GM10847 (cell line): ENCODE measurements around the gene DBH.

Experiments used
- POLR2A ChIP-seq: IDR thresholded peaks from 2 replicates; pipeline ENCODE4 v1.6.1; 2011; ENCODE audit not compliant: insufficient read length; ENCODE audit errors: extremely low read depth

The DBH gene

DNA sequence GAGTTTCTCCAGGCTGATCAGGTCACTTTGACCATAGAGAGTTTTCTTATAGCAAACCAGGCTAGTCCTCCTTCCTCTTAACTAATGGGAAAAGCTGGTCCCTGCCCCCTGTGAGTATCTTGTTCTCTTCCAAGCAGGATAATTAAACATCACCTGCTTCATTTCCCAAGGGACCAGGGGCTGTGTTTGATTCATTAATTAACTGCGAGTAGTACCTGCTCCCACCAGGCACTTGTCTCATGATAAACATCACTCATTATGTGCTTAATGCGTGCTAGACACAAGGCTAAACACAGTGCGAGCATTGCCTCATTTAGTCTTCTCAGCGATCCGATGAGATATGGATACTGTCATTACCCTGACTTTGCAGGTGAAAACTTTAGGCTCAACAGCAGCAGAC, 25.3 kb upstream of the DBH start:
- no peak for TF ChIP-seq POLR2A

GRCh38 chr9:133612051-133612450, 24.1 kb upstream of the DBH start:
- no peak for TF ChIP-seq POLR2A

GRCh38 chr9:133612816-133613215, 23.3 kb upstream of the DBH start:
- TF ChIP-seq POLR2A, result no peak

- TF ChIP-seq POLR2A, result no peak
These were observed 22.7 kb upstream of the DBH start for GRCh38 chr9:133613432-133613831.

GRCh38 chr9:133614056-133614455, 22.1 kb upstream of the DBH start:
- no peak for TF ChIP-seq POLR2A

- no peak for TF ChIP-seq POLR2A
These were observed 21.5 kb upstream of the DBH start for GRCh38 chr9:133614678-133615077.

DNA sequence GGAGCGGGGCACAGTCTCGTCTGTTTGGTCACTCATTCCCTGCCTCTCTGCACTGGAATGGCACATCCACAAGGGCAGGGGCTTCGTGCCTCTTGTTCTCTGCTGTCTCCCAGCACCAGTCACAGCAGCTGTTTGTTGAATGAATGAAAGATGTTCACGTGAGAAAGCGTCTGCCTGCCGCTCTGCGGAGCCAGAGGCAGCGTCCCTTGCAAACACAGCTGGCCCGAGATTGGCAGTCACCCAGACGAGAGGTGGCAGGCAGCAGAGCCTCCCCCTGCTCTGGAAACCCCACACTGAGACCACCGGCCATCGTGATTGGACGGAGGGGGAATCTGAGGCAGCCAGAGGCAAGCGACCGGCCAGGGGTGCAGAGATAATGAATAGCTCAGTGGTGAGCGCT, 21.0 kb upstream of the DBH start:
- no peak for TF ChIP-seq POLR2A

- TF ChIP-seq POLR2A, result no peak
These were observed 20.5 kb upstream of the DBH start for GRCh38 chr9:133615606-133616188.

- TF ChIP-seq POLR2A, result no peak
These were observed 19.3 kb upstream of the DBH start for GRCh38 chr9:133616643-133617405.

- TF ChIP-seq POLR2A, result no peak
These were observed 17.4 kb upstream of the DBH start for GRCh38 chr9:133618726-133619125.

DNA sequence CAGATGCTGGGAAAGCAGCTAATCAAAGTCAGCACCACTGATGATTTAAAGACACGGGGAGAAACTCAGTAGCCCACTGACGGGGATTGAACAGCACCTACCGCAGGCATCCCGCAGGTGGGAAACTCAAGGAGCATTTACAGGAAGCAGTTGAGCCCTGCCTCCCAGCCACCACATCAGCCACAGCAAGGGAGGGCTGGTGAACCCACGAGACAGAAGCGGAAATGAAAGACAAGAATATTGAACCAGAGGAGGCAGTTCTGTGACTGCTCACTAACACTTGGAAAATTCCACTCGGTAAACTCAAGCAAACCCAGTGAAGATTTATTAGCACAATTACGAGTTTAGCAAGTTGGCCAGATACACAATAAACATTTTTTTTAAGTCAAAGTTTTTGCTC, 16.4 kb upstream of the DBH start:
- TF ChIP-seq POLR2A, result no peak

DNA sequence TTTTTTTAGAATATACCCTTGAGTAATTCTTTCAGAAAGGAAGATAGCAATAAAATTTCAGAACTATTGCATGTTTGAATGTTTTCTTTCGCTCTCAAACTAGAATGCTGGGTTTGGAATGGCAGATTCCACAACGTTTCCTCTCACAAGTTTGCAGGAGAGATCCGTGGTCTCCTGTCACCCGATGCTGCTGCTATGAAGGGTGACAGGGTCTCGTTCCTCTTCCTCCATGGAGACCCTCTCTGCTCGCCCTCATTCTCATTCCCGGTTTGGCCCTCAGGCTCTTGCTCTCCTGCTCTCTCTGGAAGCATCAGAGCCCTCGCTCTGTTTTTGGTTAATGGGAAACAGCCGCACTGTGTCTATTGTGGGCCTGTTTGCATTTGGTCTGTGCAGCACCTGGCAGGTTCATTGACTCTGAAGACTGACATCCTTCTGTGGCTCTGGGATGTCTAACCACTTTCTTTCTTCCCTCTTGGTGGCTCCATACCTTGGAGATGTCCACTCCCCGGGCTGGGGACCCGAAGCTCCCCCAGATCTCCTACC, 14.4 kb upstream of the DBH start:
- no peak for TF ChIP-seq POLR2A

- TF ChIP-seq POLR2A, result no peak
These were observed 13.6 kb upstream of the DBH start for GRCh38 chr9:133622555-133622954.

- no peak for TF ChIP-seq POLR2A
These were observed 8.8 kb upstream of the DBH start for GRCh38 chr9:133627341-133627740.

- TF ChIP-seq POLR2A, result no peak
These were observed 7.4 kb upstream of the DBH start for GRCh38 chr9:133628766-133629165.

- TF ChIP-seq POLR2A, result no peak
These were observed 6.7 kb upstream of the DBH start for GRCh38 chr9:133629221-133630110.
